H9 (cell line): ENCODE results near the gene EFCAB6. TPM values are rescaled to one million over a fixed set of nuclear protein-coding genes. Genes with fewer than 3 reads are reported as not detected.

Experiments
- DNase-seq: peaks from one replicate; pipeline ENCODE4 v3.0.0-alpha.2; 2017
- H2AFZ ChIP-seq: one replicate; pipeline ENCODE4 v1.6.1; 2013; ENCODE audit warnings: mild to moderate bottlenecking, low read length, control low read depth, moderate library complexity
- H2AK5ac ChIP-seq: 2 replicates; pipeline ENCODE4 v1.6.1; 2013; ENCODE audit warnings: low read length, control low read depth, mixed read lengths; ENCODE audit not compliant: insufficient read length
- H2BK120ac ChIP-seq: one replicate; pipeline ENCODE4 v1.6.1; 2013; ENCODE audit warnings: low read depth, mild to moderate bottlenecking, low read length, control low read depth, inconsistent platforms; ENCODE audit not compliant: poor library complexity, severe bottlenecking
- H2BK12ac ChIP-seq: 2 replicates; pipeline ENCODE4 v1.6.1; 2013; ENCODE audit warnings: low read length, control low read depth, mixed read lengths, low read depth; ENCODE audit not compliant: insufficient read length
- H2BK15ac ChIP-seq: 2 replicates; pipeline ENCODE4 v1.6.1; 2013; ENCODE audit warnings: low read depth, low read length, control low read depth
- H2BK20ac ChIP-seq: one replicate; pipeline ENCODE4 v1.6.1; 2013; ENCODE audit warnings: low read depth, mild to moderate bottlenecking, low read length, control low read depth, inconsistent platforms; ENCODE audit not compliant: poor library complexity, severe bottlenecking
- H2BK5ac ChIP-seq: 2 replicates; pipeline ENCODE4 v1.6.1; 2013; ENCODE audit warnings: low read length, control low read depth, mixed read lengths; ENCODE audit not compliant: insufficient read length
- H3K14ac ChIP-seq: 2 replicates; pipeline ENCODE4 v1.6.1; 2013; ENCODE audit warnings: low read length, control low read depth; ENCODE audit not compliant: insufficient read depth
- H3K18ac ChIP-seq: 2 replicates; pipeline ENCODE4 v1.6.1; 2013; ENCODE audit warnings: low read depth, mild to moderate bottlenecking, mixed read lengths, low read length, control low read depth; ENCODE audit not compliant: insufficient read length
- H3K23ac ChIP-seq: 2 replicates; pipeline ENCODE4 v1.6.1; 2013; ENCODE audit warnings: low read length, control low read depth, mixed read lengths, low read depth; ENCODE audit not compliant: insufficient read length
- H3K23me2 ChIP-seq: 2 replicates; pipeline ENCODE4 v1.6.1; 2013; ENCODE audit warnings: low read depth, mild to moderate bottlenecking, mixed read lengths, low read length, control low read depth; ENCODE audit not compliant: insufficient read length, poor library complexity, severe bottlenecking
- H3K27ac ChIP-seq: 2 replicates; pipeline ENCODE4 v1.5.1; 2013; ENCODE audit warnings: low read length, control low read depth, mixed read lengths, low read depth; ENCODE audit not compliant: insufficient read length
- H3K27me3 ChIP-seq: 2 replicates; pipeline ENCODE4 v1.6.1; 2013; ENCODE audit warnings: low read length, control low read depth, inconsistent platforms; ENCODE audit not compliant: insufficient read depth
- H3K4ac ChIP-seq: 2 replicates; pipeline ENCODE4 v1.6.1; 2013; ENCODE audit warnings: low read depth, mild to moderate bottlenecking, control low read depth, inconsistent platforms, low read length, moderate library complexity
- H3K4me1 ChIP-seq: 2 replicates; pipeline ENCODE4 v1.6.1; 2013; ENCODE audit warnings: low read length, control low read depth, inconsistent platforms; ENCODE audit not compliant: insufficient read depth
- H3K4me2 ChIP-seq: 2 replicates; pipeline ENCODE4 v1.6.1; 2013; ENCODE audit warnings: low read length, control low read depth, mixed read lengths; ENCODE audit not compliant: insufficient read length, insufficient read depth
- H3K56ac ChIP-seq: 2 replicates; pipeline ENCODE4 v1.6.1; 2013; ENCODE audit warnings: low read depth, mild to moderate bottlenecking, mixed read lengths, low read length, control low read depth; ENCODE audit not compliant: insufficient read length
- H3K79me1 ChIP-seq: 2 replicates; pipeline ENCODE4 v1.6.1; 2013; ENCODE audit warnings: low read depth, mild to moderate bottlenecking, moderate library complexity, low read length, control low read depth, inconsistent platforms; ENCODE audit not compliant: insufficient read depth, poor library complexity, severe bottlenecking
- H3K79me2 ChIP-seq: 2 replicates; pipeline ENCODE4 v1.6.1; 2013; ENCODE audit warnings: low read length, control low read depth, inconsistent platforms; ENCODE audit not compliant: insufficient read depth
- H3K9ac ChIP-seq: 2 replicates; pipeline ENCODE4 v1.6.1; 2013; ENCODE audit warnings: low read length, control low read depth, mixed read lengths; ENCODE audit not compliant: insufficient read length; ENCODE audit errors: extremely low read depth
- H3K9me3 ChIP-seq: one replicate; pipeline ENCODE4 v1.6.1; 2013; ENCODE audit warnings: low read depth, low read length, inconsistent platforms; ENCODE audit not compliant: control insufficient read depth
- H3T11ph ChIP-seq: one replicate; pipeline ENCODE4 v1.6.1; 2013; ENCODE audit warnings: mild to moderate bottlenecking, low read length, control low read depth, inconsistent platforms
- H4K20me1 ChIP-seq: one replicate; pipeline ENCODE4 v1.6.1; 2013; ENCODE audit not compliant: control insufficient read depth, insufficient read length, insufficient read depth
- H4K5ac ChIP-seq: 2 replicates; pipeline ENCODE4 v1.6.1; 2013; ENCODE audit warnings: low read depth, mild to moderate bottlenecking, mixed read lengths, low read length, control low read depth; ENCODE audit not compliant: insufficient read length
- H4K8ac ChIP-seq: replicated peaks from 2 replicates; pipeline ENCODE4 v1.6.1; 2013; ENCODE audit warnings: low read length, control low read depth, mixed read lengths, low read depth; ENCODE audit not compliant: insufficient read length
- H4K91ac ChIP-seq: 2 replicates; pipeline ENCODE4 v1.6.1; 2013; ENCODE audit warnings: low read depth, mild to moderate bottlenecking, moderate library complexity, mixed read lengths, low read length, control low read depth; ENCODE audit not compliant: insufficient read length
- H3K27ac Mint-ChIP-seq, 3 experiments: 2 replicates in 2 of 3; 3 replicates in 1 of 3; pipeline ENCODE4 v1.8.0; 2020 to 2021; ENCODE audit warnings: mixed read lengths in 3 of 3, mild to moderate bottlenecking in 1 of 3, moderate library complexity in 1 of 3
- H3K27me3 Mint-ChIP-seq: 2 replicates; pipeline ENCODE4 v1.8.0; 2021; ENCODE audit warnings: low read depth, mild to moderate bottlenecking, moderate library complexity, mixed read lengths
- H3K36me3 Mint-ChIP-seq, 3 experiments: 2 replicates in 2 of 3; 3 replicates in 1 of 3; pipeline ENCODE4 v1.8.0; 2020 to 2021; ENCODE audit warnings: low read depth in 3 of 3, mixed read lengths in 3 of 3; ENCODE audit not compliant: insufficient read depth in 1 of 3
- H3K4me1 Mint-ChIP-seq, 2 experiments: 2 replicates each; pipeline ENCODE4 v1.8.0; 2020; ENCODE audit warnings: mixed read lengths in 2 of 2
- H3K4me3 Mint-ChIP-seq, 2 experiments: 2 replicates in 1 of 2; 3 replicates in 1 of 2; pipeline ENCODE4 v1.8.0; 2020 to 2021; ENCODE audit warnings: mild to moderate bottlenecking in 2 of 2, mixed read lengths in 2 of 2, moderate library complexity in 1 of 2
- H3K9me3 Mint-ChIP-seq, 2 experiments: 2 replicates in 1 of 2; 3 replicates in 1 of 2; pipeline ENCODE4 v1.8.0; 2020; ENCODE audit warnings: mild to moderate bottlenecking in 2 of 2, mixed read lengths in 2 of 2, moderate library complexity in 1 of 2
- WGBS: extraction: QIAGEN DNeasy Blood & Tissue Kit; methylation state at CpG from one replicate; pipeline ENCODE4 v1.1.7; 2013; ENCODE audit warnings: missing lambda C conversion rate, low lambda C conversion rate, mixed read lengths; ENCODE audit not compliant: insufficient read length; ENCODE audit errors: extremely low coverage; 5-methylcytosine and 5-hydroxymethylcytosine counted together
- total RNA-seq: library from RNA; stranded (reverse); gene quantifications from 2 replicates; pipeline ENCODE4 v1.2.1, GENCODE V29; 2021
- TF ChIP-seq, protein P1 (sequence below): fragments of 200-600 bp; sonication (generic); conservative IDR thresholded peaks from 3 replicates; pipeline ENCODE4 v1.8.0; 2021; ENCODE audit warnings: antibody characterized with exemption, mild to moderate bottlenecking

The EFCAB6 gene
- total RNA-seq, 1 experiment from 2014 or later, result 0.31 TPM

DNA sequence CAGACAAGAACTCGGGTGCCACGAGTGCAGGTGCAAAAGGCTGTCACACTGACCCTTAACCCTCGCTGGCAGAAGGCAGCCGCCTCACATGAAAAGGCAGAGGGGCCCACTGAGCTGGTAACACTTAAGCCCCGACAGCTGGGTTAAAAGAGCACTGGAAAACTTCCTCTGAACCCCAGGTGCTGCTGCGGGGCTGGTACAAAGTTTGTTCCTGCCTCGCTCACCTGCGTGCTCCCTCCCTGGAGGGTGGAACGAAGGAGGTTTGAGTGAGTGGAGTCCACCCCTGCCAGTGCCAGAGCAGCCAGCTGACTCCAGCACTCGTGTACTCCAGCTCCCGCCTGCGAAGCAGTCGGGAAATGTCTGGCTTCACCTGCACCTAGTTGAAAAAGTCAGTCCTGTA is 37.6 kb upstream of the EFCAB6 start:
- Mint-ChIP-seq H3K4me3 (no peak overlapping the region), H3K9me3 (no peaks in the 10 kb centered on the region), H3K27me3 (no peaks in the 10 kb centered on the region), H3K27ac (peak overlapping the region in 1 of 3 experiments; percentile 35; a peak in 1 of 7 replicates), H3K4me1 (peaks cover 59 to 61% of the 10 kb centered on the region in 2 experiments), H3K36me3 (peaks cover 1 to 14% (median 3%) of the 10 kb centered on the region in 3 experiments; a peak in 5 of 7 replicates)
- no peak overlapping the region for H3K4me2 ChIP-seq
- no peak overlapping the region for H2BK20ac ChIP-seq
- no peaks in the 10 kb centered on the region for H3K27me3 ChIP-seq
- TF ChIP-seq, protein P1, sequence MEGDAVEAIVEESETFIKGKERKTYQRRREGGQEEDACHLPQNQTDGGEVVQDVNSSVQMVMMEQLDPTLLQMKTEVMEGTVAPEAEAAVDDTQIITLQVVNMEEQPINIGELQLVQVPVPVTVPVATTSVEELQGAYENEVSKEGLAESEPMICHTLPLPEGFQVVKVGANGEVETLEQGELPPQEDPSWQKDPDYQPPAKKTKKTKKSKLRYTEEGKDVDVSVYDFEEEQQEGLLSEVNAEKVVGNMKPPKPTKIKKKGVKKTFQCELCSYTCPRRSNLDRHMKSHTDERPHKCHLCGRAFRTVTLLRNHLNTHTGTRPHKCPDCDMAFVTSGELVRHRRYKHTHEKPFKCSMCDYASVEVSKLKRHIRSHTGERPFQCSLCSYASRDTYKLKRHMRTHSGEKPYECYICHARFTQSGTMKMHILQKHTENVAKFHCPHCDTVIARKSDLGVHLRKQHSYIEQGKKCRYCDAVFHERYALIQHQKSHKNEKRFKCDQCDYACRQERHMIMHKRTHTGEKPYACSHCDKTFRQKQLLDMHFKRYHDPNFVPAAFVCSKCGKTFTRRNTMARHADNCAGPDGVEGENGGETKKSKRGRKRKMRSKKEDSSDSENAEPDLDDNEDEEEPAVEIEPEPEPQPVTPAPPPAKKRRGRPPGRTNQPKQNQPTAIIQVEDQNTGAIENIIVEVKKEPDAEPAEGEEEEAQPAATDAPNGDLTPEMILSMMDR, result no peak
- no peak overlapping the region for H2AK5ac ChIP-seq
- no peak overlapping the region for H2BK15ac ChIP-seq
- H3K23ac ChIP-seq, result no peak overlapping the region
- H3K14ac ChIP-seq, result no peak overlapping the region
- H2BK12ac ChIP-seq, result no peak overlapping the region
- H3K23me2 ChIP-seq, result no peaks in the 10 kb centered on the region
- H3K27ac ChIP-seq, result no peak overlapping the region
- H3K18ac ChIP-seq, result no peak overlapping the region
- no peak overlapping the region for H2BK120ac ChIP-seq
- peak; percentile 21 for DNase-seq
- peaks cover 14% of the 10 kb centered on the region; the same call in 1 of the 2 replicates for H3K79me2 ChIP-seq
- no CpG with 5 or more reads among the region's 13 CpGs for WGBS
- no peak overlapping the region for H3T11ph ChIP-seq
- no peak overlapping the region for H4K91ac ChIP-seq
- no peak overlapping the region for H4K8ac ChIP-seq
- no peaks in the 10 kb centered on the region for H3K79me1 ChIP-seq
- H4K5ac ChIP-seq, result no peak overlapping the region
- H2BK5ac ChIP-seq, result no peak overlapping the region
- no peak overlapping the region for H3K56ac ChIP-seq
- H3K4ac ChIP-seq, result no peak overlapping the region
- H3K9me3 ChIP-seq, result no peaks in the 10 kb centered on the region
- H3K9ac ChIP-seq, result no peak overlapping the region
- H2AFZ ChIP-seq, result no peak overlapping the region
- peaks cover 5% of the 10 kb centered on the region; the same call in 1 of the 2 replicates for H3K4me1 ChIP-seq
- H4K20me1 ChIP-seq, result peaks cover 3% of the 10 kb centered on the region
